ENCODE results near the gene TBCA. TPM values are rescaled to one million over a fixed set of nuclear protein-coding genes. Genes with fewer than 3 reads are reported as not detected.

The TBCA gene
- total RNA-seq, 1 donor from 2014 or later: 85.0 TPM

GRCh38 chr5:77643654-77644370 is 132.3 kb downstream of the TBCA start:
- DNase-seq (ENCODE audit: low spot score): no peak

DNA sequence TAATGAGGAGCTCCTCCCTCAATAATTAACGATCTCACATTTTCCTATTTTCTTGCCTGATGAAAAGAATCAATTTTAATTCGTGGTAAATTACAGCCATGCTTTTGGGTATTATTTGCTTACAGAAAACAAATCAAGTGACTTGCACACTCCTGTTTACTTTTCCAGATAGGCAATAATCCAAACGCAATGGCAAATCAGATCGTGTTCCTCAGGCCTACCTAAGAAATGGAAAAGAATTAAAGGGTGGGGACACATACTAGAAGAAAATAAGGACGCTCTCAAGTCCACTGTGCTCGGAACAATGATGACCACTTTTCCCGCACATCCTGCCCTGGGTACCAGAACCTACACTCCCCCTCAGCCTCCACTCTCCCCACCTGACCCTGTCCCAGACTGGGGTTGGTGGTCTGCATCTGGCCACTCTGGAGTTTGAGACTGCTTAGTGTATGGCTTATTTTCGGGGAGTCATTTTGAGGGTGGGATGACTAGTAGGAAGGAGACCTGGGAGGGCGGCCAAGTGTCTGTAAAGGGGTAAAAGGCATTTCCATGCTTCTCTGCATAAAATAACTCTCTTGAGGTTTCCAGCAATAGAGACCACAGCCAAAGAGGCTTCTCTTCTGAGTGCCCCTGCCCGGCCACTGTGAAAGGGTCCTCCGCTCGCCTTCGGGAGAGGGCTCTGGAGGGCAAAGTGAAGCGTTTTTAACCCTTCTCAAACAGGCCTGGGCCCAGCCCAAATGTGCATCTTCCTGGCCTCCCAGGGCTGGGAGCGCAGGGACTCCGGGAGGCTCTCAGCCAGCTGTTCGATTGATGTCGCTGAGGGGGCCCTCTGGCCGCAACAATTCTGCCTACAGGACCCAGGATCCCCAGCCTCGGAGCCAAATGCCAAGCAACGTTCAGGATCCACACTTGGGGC is 133.1 kb downstream of the TBCA start:
- DNase-seq (ENCODE audit: low spot score): no peak

DNA sequence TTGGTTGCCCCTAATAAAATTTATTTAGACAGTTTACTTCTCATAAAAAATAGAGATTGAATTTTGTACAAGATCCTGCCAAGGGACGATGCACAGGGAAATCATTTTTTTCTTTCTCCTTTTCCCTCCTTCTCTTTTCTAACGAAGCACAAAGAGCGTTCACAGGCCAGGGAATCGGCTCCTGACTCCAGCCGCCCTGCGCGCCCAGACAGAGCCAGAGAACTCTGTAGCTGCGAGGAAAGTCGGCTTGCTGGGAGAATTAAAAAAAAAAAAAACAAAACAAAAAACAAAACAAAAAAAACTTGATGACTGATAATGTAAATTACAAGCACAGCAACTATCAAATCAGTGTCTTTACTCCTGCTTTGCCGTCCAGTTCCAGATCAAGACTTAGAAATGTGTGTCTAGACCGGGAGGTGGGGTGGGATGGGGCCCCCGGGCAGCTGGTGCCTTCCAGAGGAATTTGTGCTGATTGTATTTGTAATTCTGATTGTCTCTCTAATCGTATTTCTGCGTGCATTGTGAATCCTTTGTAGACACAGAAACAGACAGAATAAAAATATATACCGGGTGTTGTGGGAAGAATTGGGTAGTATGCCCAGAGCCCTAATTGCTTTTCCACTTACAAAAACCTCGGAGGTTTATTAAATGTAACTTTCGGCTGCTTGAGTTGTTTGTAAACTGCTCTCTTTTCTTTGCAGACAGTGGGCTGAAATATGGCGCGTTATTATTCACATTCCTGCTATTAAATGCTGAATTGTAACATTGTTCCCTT is 134.0 kb downstream of the TBCA start:
- DNase-seq (ENCODE audit: low spot score): no peak

DNA sequence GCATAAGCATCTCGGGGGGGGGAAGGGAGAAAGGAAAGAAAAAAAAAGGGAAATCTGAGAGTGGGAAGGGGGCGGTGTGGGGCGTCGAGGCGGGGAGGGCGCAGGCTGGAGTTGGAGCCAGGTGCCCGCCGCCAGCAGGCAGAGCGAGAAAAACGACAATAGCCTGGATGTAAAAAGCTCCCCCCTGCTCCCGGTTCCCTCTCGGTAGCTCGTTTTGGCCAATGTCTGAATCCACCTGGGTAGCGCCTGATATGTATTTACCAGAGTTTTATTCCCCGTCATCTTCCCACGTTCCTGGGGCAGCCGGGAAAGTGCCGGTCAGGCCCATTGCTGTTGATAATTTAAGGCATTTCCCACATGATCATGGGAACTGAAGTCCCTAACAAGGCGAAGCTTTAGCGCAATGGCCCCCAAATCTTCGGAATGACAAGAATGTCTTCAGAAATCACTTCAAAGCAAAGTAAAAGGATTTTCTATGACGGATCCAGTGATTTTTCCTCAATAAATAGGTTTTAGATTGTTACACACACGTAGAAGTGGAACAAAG is 134.7 kb downstream of the TBCA start:
- DNase-seq (ENCODE audit: low spot score): no peak

Other genes with a start within 250 kb of the TBCA start
- gene OTP, start 137.6 kb downstream of the TBCA start, total RNA-seq (ENCODE audit: insufficient read depth, low replicate concordance): 6.0 TPM

All from umbilical cord (tissue), 2 donors.